ENCODE results near the gene LATS2.

DNA sequence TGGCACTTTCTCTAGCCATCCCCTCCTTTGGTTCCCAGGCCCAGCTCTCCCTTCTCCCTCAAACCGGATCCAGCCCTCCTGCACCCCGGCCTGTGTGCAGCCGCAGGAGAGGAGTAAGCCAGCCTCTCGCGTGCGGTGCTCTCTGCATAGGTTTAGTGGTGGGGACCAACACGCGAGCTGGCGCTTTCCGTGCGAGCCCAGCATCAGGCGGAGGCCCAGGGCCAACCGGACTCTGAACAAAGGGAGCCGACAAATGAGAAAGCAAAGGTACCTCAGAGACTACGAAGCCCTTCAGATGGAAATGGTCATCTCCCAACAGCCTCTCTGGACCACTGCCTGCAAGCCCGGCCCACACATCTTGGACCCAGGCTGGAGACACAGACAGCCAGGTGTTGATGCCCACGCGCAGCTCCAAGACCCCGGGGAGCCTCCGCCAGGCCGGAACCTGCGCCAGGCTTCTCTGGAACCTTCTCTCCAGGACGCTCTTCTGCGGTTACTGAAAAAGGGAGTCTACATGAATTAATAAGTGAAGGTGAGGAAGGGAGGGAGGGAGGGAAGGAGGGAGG lies 16.5 kb upstream of the LATS2 start:
- TF ChIP-seq, protein P1, sequence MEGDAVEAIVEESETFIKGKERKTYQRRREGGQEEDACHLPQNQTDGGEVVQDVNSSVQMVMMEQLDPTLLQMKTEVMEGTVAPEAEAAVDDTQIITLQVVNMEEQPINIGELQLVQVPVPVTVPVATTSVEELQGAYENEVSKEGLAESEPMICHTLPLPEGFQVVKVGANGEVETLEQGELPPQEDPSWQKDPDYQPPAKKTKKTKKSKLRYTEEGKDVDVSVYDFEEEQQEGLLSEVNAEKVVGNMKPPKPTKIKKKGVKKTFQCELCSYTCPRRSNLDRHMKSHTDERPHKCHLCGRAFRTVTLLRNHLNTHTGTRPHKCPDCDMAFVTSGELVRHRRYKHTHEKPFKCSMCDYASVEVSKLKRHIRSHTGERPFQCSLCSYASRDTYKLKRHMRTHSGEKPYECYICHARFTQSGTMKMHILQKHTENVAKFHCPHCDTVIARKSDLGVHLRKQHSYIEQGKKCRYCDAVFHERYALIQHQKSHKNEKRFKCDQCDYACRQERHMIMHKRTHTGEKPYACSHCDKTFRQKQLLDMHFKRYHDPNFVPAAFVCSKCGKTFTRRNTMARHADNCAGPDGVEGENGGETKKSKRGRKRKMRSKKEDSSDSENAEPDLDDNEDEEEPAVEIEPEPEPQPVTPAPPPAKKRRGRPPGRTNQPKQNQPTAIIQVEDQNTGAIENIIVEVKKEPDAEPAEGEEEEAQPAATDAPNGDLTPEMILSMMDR (IDR thresholded peaks at IDR 0.05), result no peak
- no peak for TF ChIP-seq POLR2A (IDR thresholded peaks at IDR 0.05)

All from uterus (tissue), 2 donors.